ENCODE results near the gene CARMIL1. TPM values are rescaled to one million over a fixed set of nuclear protein-coding genes. Genes with fewer than 3 reads are reported as not detected.

CARMIL1 gene
- total and polyA plus RNA-seq, 10 of the 15 experiments (the other 5 are each of a cell fraction or from before 2014, with no cell fraction given), result 6.4 to 18.1 (median 10.3) TPM

DNA sequence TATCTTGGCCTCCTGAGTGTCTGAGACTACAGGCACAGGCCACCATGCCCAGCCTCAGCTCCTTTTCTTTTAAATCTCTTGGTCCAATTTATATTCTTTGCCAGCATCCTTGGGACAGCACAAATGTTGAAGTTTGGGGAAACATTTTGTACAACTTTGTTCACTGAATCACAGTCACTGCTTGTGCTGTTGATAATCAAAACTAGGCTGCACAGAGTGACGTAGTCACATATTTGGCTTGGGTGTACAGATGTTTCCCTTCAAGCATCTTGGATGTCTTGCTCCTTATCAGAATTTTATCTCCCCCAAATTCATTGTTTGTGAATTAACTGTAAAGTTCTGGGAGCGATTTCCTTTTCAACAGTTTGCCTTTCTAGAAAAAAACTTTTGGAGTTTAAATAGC is 17.9 kb downstream of the CARMIL1 start:
- FAIRE-seq (no peak), ATAC-seq (no peak), DNase-seq (ENCODE audit: low read depth, low spot score) (no peak)
- Histone ChIP-seq H3K79me2 (ENCODE audit: control insufficient read depth, insufficient read depth, low read length) (no peaks in the 10 kb centered on the region), H3K27ac (ENCODE audit: control insufficient read depth, insufficient read depth) (no peak overlapping the region), H3K9ac (ENCODE audit: control insufficient read depth, insufficient read depth, low read length) (no peak overlapping the region), H4K20me1 (ENCODE audit: control insufficient read depth, insufficient read depth) (no peaks in the 10 kb centered on the region), H3K4me2 (ENCODE audit: control insufficient read depth, insufficient read depth) (no peak overlapping the region), H3K9me3 (replicated peaks; ENCODE audit: control insufficient read depth, insufficient read depth, low read length) (no peaks in the 10 kb centered on the region), H3K27me3 (replicated peaks in 1 of 2; ENCODE audit: control insufficient read depth in 2 of 2, insufficient read depth in 2 of 2, low read length in 1 of 2) (no peaks in the 10 kb centered on the region), H3K4me3 (no peak overlapping the region), H3K4me1 (ENCODE audit: control insufficient read depth, insufficient read depth, low read length) (peaks cover 5% of the 10 kb centered on the region; the same call in 1 of the 2 replicates), H3K36me3 (ENCODE audit: control insufficient read depth in 2 of 2, insufficient read depth in 2 of 2, low read length in 1 of 2) (no peaks in the 10 kb centered on the region), H2AFZ (ENCODE audit: control insufficient read depth, low read depth, low read length) (no peak overlapping the region)
- SMC1A ChIA-PET (ENCODE audit: uncharacterized antibody, unreplicated experiment), result interaction anchor here (1.3 to 1.9 kb wide), 6 partner anchors 8 to 194 kb away, joined by 4 to 8 read pairs (median 7); no protein-coding TSS in a partner anchor
- CTCF ChIA-PET, result interaction anchor here (0.5 to 1.2 kb wide), 4 partner anchors 35 to 660 kb away, joined by 3 read pairs; no protein-coding TSS in a partner anchor
- 14% methylated on average over 2 of the region's 2 CpGs for WGBS (ENCODE audit: insufficient coverage, insufficient replicate concordance, low lambda C conversion rate, missing lambda C conversion rate)
- BruUV-seq (replicated peaks), result no TSS peak
- RAD21 ChIA-PET (ENCODE audit: unreplicated experiment), result interaction anchor here (1.3 to 1.5 kb wide), 2 partner anchors 18 to 72 kb away, joined by 3 to 4 read pairs; no protein-coding TSS in a partner anchor
- intact Hi-C loops (cut with micrococcal nuclease; ENCODE audit: unreplicated experiment), result no loop called here
- in situ Hi-C loops (cut with MboI), result no loop called here
- POLR2A ChIA-PET, result interaction anchor here (1.2 kb wide), 1 partner anchor 38 kb away, joined by 3 read pairs; no protein-coding TSS in a partner anchor
- TF ChIP-seq HDAC6 (IDR thresholded peaks at IDR 0.05; ENCODE audit: unreplicated experiment) (no peak), ZZZ3 (IDR thresholded peaks at IDR 0.05; ENCODE audit: control insufficient read depth, insufficient read length, low read depth) (no peak), MXI1 (IDR thresholded peaks at IDR 0.05; ENCODE audit: low read depth, low read length) (no peak), DPF2 (IDR thresholded peaks at IDR 0.05) (no peak), POLR2AphosphoS5 (IDR thresholded peaks at IDR 0.05; ENCODE audit: low read length) (no peak), ZNF384 (IDR thresholded peaks at IDR 0.05; ENCODE audit: borderline replicate concordance, low read depth, low read length) (no peak), ESRRA (IDR thresholded peaks at IDR 0.05; ENCODE audit: low read length) (no peak), ZNF24 (IDR thresholded peaks at IDR 0.05) (no peak), ZSCAN29 (IDR thresholded peaks at IDR 0.05) (no peak)
- TF ChIP-seq, protein P1, sequence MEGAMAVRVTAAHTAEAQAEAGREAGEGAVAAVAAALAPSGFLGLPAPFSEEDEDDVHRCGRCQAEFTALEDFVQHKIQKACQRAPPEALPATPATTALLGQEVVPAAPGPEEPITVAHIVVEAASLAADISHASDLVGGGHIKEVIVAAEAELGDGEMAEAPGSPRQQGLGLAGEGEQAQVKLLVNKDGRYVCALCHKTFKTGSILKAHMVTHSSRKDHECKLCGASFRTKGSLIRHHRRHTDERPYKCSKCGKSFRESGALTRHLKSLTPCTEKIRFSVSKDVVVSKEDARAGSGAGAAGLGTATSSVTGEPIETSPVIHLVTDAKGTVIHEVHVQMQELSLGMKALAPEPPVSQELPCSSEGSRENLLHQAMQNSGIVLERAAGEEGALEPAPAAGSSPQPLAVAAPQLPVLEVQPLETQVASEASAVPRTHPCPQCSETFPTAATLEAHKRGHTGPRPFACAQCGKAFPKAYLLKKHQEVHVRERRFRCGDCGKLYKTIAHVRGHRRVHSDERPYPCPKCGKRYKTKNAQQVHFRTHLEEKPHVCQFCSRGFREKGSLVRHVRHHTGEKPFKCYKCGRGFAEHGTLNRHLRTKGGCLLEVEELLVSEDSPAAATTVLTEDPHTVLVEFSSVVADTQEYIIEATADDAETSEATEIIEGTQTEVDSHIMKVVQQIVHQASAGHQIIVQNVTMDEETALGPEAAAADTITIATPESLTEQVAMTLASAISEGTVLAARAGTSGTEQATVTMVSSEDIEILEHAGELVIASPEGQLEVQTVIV (IDR thresholded peaks at IDR 0.05; ENCODE audit: borderline replicate concordance, partially characterized antibody), result no peak
- TF ChIP-seq, protein P2, sequence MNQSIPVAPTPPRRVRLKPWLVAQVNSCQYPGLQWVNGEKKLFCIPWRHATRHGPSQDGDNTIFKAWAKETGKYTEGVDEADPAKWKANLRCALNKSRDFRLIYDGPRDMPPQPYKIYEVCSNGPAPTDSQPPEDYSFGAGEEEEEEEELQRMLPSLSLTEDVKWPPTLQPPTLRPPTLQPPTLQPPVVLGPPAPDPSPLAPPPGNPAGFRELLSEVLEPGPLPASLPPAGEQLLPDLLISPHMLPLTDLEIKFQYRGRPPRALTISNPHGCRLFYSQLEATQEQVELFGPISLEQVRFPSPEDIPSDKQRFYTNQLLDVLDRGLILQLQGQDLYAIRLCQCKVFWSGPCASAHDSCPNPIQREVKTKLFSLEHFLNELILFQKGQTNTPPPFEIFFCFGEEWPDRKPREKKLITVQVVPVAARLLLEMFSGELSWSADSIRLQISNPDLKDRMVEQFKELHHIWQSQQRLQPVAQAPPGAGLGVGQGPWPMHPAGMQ (IDR thresholded peaks at IDR 0.05; ENCODE audit: borderline replicate concordance), result no peak
- TF ChIP-seq, protein P3, sequence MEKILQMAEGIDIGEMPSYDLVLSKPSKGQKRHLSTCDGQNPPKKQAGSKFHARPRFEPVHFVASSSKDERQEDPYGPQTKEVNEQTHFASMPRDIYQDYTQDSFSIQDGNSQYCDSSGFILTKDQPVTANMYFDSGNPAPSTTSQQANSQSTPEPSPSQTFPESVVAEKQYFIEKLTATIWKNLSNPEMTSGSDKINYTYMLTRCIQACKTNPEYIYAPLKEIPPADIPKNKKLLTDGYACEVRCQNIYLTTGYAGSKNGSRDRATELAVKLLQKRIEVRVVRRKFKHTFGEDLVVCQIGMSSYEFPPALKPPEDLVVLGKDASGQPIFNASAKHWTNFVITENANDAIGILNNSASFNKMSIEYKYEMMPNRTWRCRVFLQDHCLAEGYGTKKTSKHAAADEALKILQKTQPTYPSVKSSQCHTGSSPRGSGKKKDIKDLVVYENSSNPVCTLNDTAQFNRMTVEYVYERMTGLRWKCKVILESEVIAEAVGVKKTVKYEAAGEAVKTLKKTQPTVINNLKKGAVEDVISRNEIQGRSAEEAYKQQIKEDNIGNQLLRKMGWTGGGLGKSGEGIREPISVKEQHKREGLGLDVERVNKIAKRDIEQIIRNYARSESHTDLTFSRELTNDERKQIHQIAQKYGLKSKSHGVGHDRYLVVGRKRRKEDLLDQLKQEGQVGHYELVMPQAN (conservative IDR thresholded peaks at IDR 0.05), result no peak
